Mesendoderm (in vitro differentiated cells): Measurements from ENCODE around the gene SLC2A13.

Source experiments
- DNase-seq: peaks from one replicate; pipeline ENCODE4 v3.0.0; 2013
- H2AK5ac ChIP-seq: 2 replicates; pipeline ENCODE4 v1.6.1; 2013; ENCODE audit warnings: low read length, inconsistent platforms
- H2BK120ac ChIP-seq: 2 replicates; pipeline ENCODE4 v1.6.1; 2013; ENCODE audit warnings: low read depth, mild to moderate bottlenecking, low read length, moderate library complexity, mixed read lengths
- H2BK15ac ChIP-seq: replicated peaks from 2 replicates; pipeline ENCODE4 v1.6.1; 2013; ENCODE audit warnings: low read depth, mild to moderate bottlenecking, moderate library complexity
- H2BK5ac ChIP-seq: 2 replicates; pipeline ENCODE4 v1.6.1; 2013; ENCODE audit warnings: low read length, inconsistent platforms
- H3K18ac ChIP-seq: 2 replicates; pipeline ENCODE4 v1.6.1; 2013; ENCODE audit warnings: mild to moderate bottlenecking, low read length, mixed read lengths
- H3K23ac ChIP-seq: one replicate; pipeline ENCODE4 v1.6.1; 2013; ENCODE audit warnings: low read length
- H3K27ac ChIP-seq: 2 replicates; pipeline ENCODE4 v1.5.1; 2013; ENCODE audit warnings: low read depth, mild to moderate bottlenecking, inconsistent platforms, low read length, moderate library complexity
- H3K27me3 ChIP-seq: 2 replicates; pipeline ENCODE4 v1.6.1; 2013; ENCODE audit warnings: low read length, control low read depth, mild to moderate bottlenecking, inconsistent platforms; ENCODE audit not compliant: insufficient read depth, poor library complexity
- H3K36me3 ChIP-seq: 2 replicates; pipeline ENCODE4 v1.6.1; 2013; ENCODE audit warnings: low read length, inconsistent platforms; ENCODE audit not compliant: control insufficient read depth, insufficient read depth
- H3K4ac ChIP-seq: one replicate; pipeline ENCODE4 v1.6.1; 2013; ENCODE audit warnings: low read depth, mild to moderate bottlenecking, low read length, moderate library complexity
- H3K4me1 ChIP-seq: 2 replicates; pipeline ENCODE4 v1.6.1; 2013; ENCODE audit warnings: low read depth, low read length, inconsistent platforms; ENCODE audit not compliant: control insufficient read depth
- H3K4me2 ChIP-seq: 2 replicates; pipeline ENCODE4 v1.6.1; 2013; ENCODE audit warnings: low read length
- H3K4me3 ChIP-seq: 2 replicates; pipeline ENCODE4 v1.5.1; 2013; ENCODE audit warnings: mild to moderate bottlenecking, low read length
- H3K56ac ChIP-seq: one replicate; pipeline ENCODE4 v1.6.1; 2013; ENCODE audit warnings: low read length
- H3K79me1 ChIP-seq: 2 replicates; pipeline ENCODE4 v1.6.1; 2013; ENCODE audit warnings: low read length, inconsistent platforms
- H3K79me2 ChIP-seq: 2 replicates; pipeline ENCODE4 v1.6.1; 2013; ENCODE audit warnings: mild to moderate bottlenecking, low read length; ENCODE audit not compliant: control insufficient read depth, insufficient read depth
- H3K9ac ChIP-seq: 2 replicates; pipeline ENCODE4 v1.6.1; 2013; ENCODE audit warnings: low read length, inconsistent platforms
- H4K5ac ChIP-seq: one replicate; pipeline ENCODE4 v1.6.1; 2013; ENCODE audit warnings: low read length
- H4K8ac ChIP-seq: one replicate; pipeline ENCODE4 v1.6.1; 2013; ENCODE audit warnings: low read depth, mild to moderate bottlenecking, control low read depth, low read length, moderate library complexity
- WGBS: extraction: QIAGEN DNeasy Blood & Tissue Kit; methylation state at CpG from one replicate; pipeline ENCODE4 v1.1.7; 2013; ENCODE audit warnings: low lambda C conversion rate, missing lambda C conversion rate; ENCODE audit not compliant: insufficient coverage; ENCODE audit errors: extremely low coverage; 5-methylcytosine and 5-hydroxymethylcytosine counted together

SLC2A13 gene

GRCh38 chr12:39805651-39806050, 300.2 kb downstream of the SLC2A13 start:
- H3K9ac ChIP-seq, result no peak overlapping the region
- no peak overlapping the region for H4K5ac ChIP-seq
- no peak overlapping the region for H3K4me3 ChIP-seq
- no peak overlapping the region for H2BK120ac ChIP-seq
- no peak overlapping the region for H3K56ac ChIP-seq
- no peak overlapping the region for H3K23ac ChIP-seq
- H4K8ac ChIP-seq, result no peak overlapping the region
- no peaks in the 10 kb centered on the region for H3K4me1 ChIP-seq
- no peaks in the 10 kb centered on the region for H3K36me3 ChIP-seq
- WGBS, result no CpG with 5 or more reads among the region's 2 CpGs
- H3K18ac ChIP-seq, result no peak overlapping the region
- H3K79me1 ChIP-seq, result no peaks in the 10 kb centered on the region
- no peak overlapping the region for H2BK5ac ChIP-seq
- H3K27me3 ChIP-seq, result no peaks in the 10 kb centered on the region
- H3K4me2 ChIP-seq, result no peak overlapping the region
- no peak overlapping the region for H3K4ac ChIP-seq
- H3K27ac ChIP-seq, result no peak overlapping the region
- no peak overlapping the region for H2AK5ac ChIP-seq
- H2BK15ac ChIP-seq, result no peak overlapping the region
- H3K79me2 ChIP-seq, result no peaks in the 10 kb centered on the region
- DNase-seq, result no peak

- no peaks in the 10 kb centered on the region for H3K79me2 ChIP-seq
- H3K56ac ChIP-seq, result no peak overlapping the region
- H2BK5ac ChIP-seq, result no peak overlapping the region
- no peaks in the 10 kb centered on the region for H3K79me1 ChIP-seq
- no peak overlapping the region for H4K5ac ChIP-seq
- H4K8ac ChIP-seq, result no peak overlapping the region
- H2BK15ac ChIP-seq, result no peak overlapping the region
- WGBS, result no CpG with 5 or more reads among the region's 4 CpGs
- no peak overlapping the region for H2BK120ac ChIP-seq
- H3K9ac ChIP-seq, result no peak overlapping the region
- no peaks in the 10 kb centered on the region for H3K4me1 ChIP-seq
- no peak overlapping the region for H3K27ac ChIP-seq
- DNase-seq, result no peak
- no peaks in the 10 kb centered on the region for H3K27me3 ChIP-seq
- no peak overlapping the region for H3K4me3 ChIP-seq
- H3K4ac ChIP-seq, result no peak overlapping the region
- H2AK5ac ChIP-seq, result no peak overlapping the region
- H3K4me2 ChIP-seq, result no peak overlapping the region
- H3K18ac ChIP-seq, result no peak overlapping the region
- H3K23ac ChIP-seq, result no peak overlapping the region
- H3K36me3 ChIP-seq, result no peaks in the 10 kb centered on the region
Observed at GRCh38 chr12:39804898-39805297, 301.0 kb downstream of the SLC2A13 start.

GRCh38 chr12:39804479-39804878, 301.4 kb downstream of the SLC2A13 start:
- no peak overlapping the region for H2BK5ac ChIP-seq
- H3K79me1 ChIP-seq, result no peaks in the 10 kb centered on the region
- no CpG with 5 or more reads among the region's 1 CpG for whole genome bisulfite sequencing

GRCh38 chr12:39803151-39803550, 302.7 kb downstream of the SLC2A13 start:
- Histone ChIP-seq H4K8ac (no peak overlapping the region), H3K9ac (no peak overlapping the region), H3K18ac (no peak overlapping the region), H3K27me3 (no peaks in the 10 kb centered on the region), H3K4me1 (no peaks in the 10 kb centered on the region), H3K4me2 (no peak overlapping the region), H4K5ac (no peak overlapping the region), H3K4me3 (no peak overlapping the region), H2BK120ac (no peak overlapping the region), H3K56ac (no peak overlapping the region), H3K79me1 (no peaks in the 10 kb centered on the region), H3K27ac (no peak overlapping the region), H3K4ac (no peak overlapping the region), H2AK5ac (no peak overlapping the region), H2BK5ac (no peak overlapping the region), H3K79me2 (no peaks in the 10 kb centered on the region), H2BK15ac (no peak overlapping the region), H3K36me3 (no peaks in the 10 kb centered on the region), H3K23ac (no peak overlapping the region)
- DNase-seq, result no peak
- no CpG with 5 or more reads among the region's 2 CpGs for WGBS

More at GRCh38 chr12:39804479-39804878, 301.4 kb downstream of the SLC2A13 start:
- H2AK5ac ChIP-seq, result no peak overlapping the region
- H4K5ac ChIP-seq, result no peak overlapping the region
- H3K27ac ChIP-seq, result no peak overlapping the region
- no peaks in the 10 kb centered on the region for H3K36me3 ChIP-seq
- H3K18ac ChIP-seq, result no peak overlapping the region
- H3K9ac ChIP-seq, result no peak overlapping the region
- H3K27me3 ChIP-seq, result no peaks in the 10 kb centered on the region
- H2BK15ac ChIP-seq, result no peak overlapping the region
- no peak overlapping the region for H2BK120ac ChIP-seq
- H4K8ac ChIP-seq, result no peak overlapping the region
- no peak overlapping the region for H3K56ac ChIP-seq
- no peak overlapping the region for H3K4ac ChIP-seq
- H3K4me3 ChIP-seq, result no peak overlapping the region
- H3K4me1 ChIP-seq, result no peaks in the 10 kb centered on the region
- no peaks in the 10 kb centered on the region for H3K79me2 ChIP-seq
- no peak overlapping the region for H3K23ac ChIP-seq
- H3K4me2 ChIP-seq, result no peak overlapping the region
- no peak for DNase-seq

- Histone ChIP-seq H3K56ac (no peak overlapping the region), H3K79me1 (no peaks in the 10 kb centered on the region), H3K27me3 (no peaks in the 10 kb centered on the region), H4K8ac (no peak overlapping the region), H2AK5ac (no peak overlapping the region), H3K18ac (no peak overlapping the region), H4K5ac (no peak overlapping the region), H3K4me2 (no peak overlapping the region), H3K23ac (no peak overlapping the region), H3K9ac (no peak overlapping the region), H3K36me3 (no peaks in the 10 kb centered on the region), H2BK120ac (no peak overlapping the region), H3K4me1 (no peaks in the 10 kb centered on the region), H3K4me3 (no peak overlapping the region), H2BK5ac (no peak overlapping the region), H3K79me2 (no peaks in the 10 kb centered on the region), H3K4ac (no peak overlapping the region), H2BK15ac (no peak overlapping the region), H3K27ac (no peak overlapping the region)
- no peak for DNase-seq
- no CpG with 5 or more reads among the region's 4 CpGs for WGBS
Observed at GRCh38 chr12:39798977-39799376, 306.9 kb downstream of the SLC2A13 start.

- Histone ChIP-seq H3K4me1 (no peaks in the 10 kb centered on the region), H3K79me2 (no peaks in the 10 kb centered on the region), H2BK120ac (no peak overlapping the region), H3K9ac (no peak overlapping the region), H3K4me3 (no peak overlapping the region), H3K4ac (no peak overlapping the region), H4K5ac (no peak overlapping the region), H2BK15ac (no peak overlapping the region), H3K27me3 (no peaks in the 10 kb centered on the region), H2AK5ac (no peak overlapping the region), H2BK5ac (no peak overlapping the region), H3K18ac (no peak overlapping the region), H3K4me2 (no peak overlapping the region), H3K79me1 (no peaks in the 10 kb centered on the region), H3K56ac (no peak overlapping the region), H4K8ac (no peak overlapping the region), H3K23ac (no peak overlapping the region), H3K36me3 (no peaks in the 10 kb centered on the region), H3K27ac (no peak overlapping the region)
- WGBS, result 100% methylated on average over 1 of the region's 5 CpGs
- no peak for DNase-seq
Observed at GRCh38 chr12:39798429-39798828, 307.5 kb downstream of the SLC2A13 start.
